Effector memory CD4-positive, alpha-beta T cell (primary cell): ENCODE data around the gene HOXA13.
A peak's percentile ranks its signal among the peaks of the same experiment; 100 is the strongest.

Experiments
- DNase-seq, 3 donors: peaks; one replicate each; pipeline ENCODE4 v3.0.0-alpha.2; 2020
- H3K27ac ChIP-seq: 2 replicates; pipeline ENCODE4 v1.7.0; 2013; ENCODE audit warnings: mild to moderate bottlenecking, low read length, moderate library complexity; ENCODE audit not compliant: insufficient read depth, poor library complexity, severe bottlenecking
- H3K27me3 ChIP-seq: replicated peaks from 2 replicates; pipeline ENCODE4 v1.7.0; 2013; ENCODE audit warnings: mild to moderate bottlenecking, low read length; ENCODE audit not compliant: insufficient read depth, control insufficient read depth, poor library complexity, severe bottlenecking
- H3K36me3 ChIP-seq: 2 replicates; pipeline ENCODE4 v1.7.0; 2013; ENCODE audit warnings: mild to moderate bottlenecking, low read length, moderate library complexity; ENCODE audit not compliant: control insufficient read depth, insufficient read depth
- H3K4me1 ChIP-seq: 2 replicates; pipeline ENCODE4 v1.7.0; 2013; ENCODE audit warnings: low read length, mild to moderate bottlenecking; ENCODE audit not compliant: control insufficient read depth, insufficient read depth, poor library complexity, severe bottlenecking
- H3K4me3 ChIP-seq: 2 replicates; pipeline ENCODE4 v1.7.0; 2013; ENCODE audit warnings: low read length, low read depth, mild to moderate bottlenecking; ENCODE audit not compliant: insufficient read depth, poor library complexity, severe bottlenecking
- H3K9me3 ChIP-seq: 2 replicates; pipeline ENCODE4 v1.7.0; 2013; ENCODE audit warnings: mild to moderate bottlenecking, low read length, moderate library complexity; ENCODE audit not compliant: control insufficient read depth

The HOXA13 gene

GRCh38 chr7:27172823-27173510, 26.9 kb downstream of the HOXA13 start:
- H3K36me3 ChIP-seq, result no peaks in the 10 kb centered on the region
- no peak for DNase-seq
- peak overlapping the region; percentile 40 for H3K4me3 ChIP-seq
- peaks cover 84% of the 10 kb centered on the region for H3K27me3 ChIP-seq
- peaks cover 37% of the 10 kb centered on the region for H3K4me1 ChIP-seq
- no peaks in the 10 kb centered on the region for H3K9me3 ChIP-seq
- no peak overlapping the region for H3K27ac ChIP-seq

- H3K4me1 ChIP-seq, result peaks cover 37% of the 10 kb centered on the region
- no peaks in the 10 kb centered on the region for H3K36me3 ChIP-seq
- no peak for DNase-seq
- H3K9me3 ChIP-seq, result no peaks in the 10 kb centered on the region
- H3K27me3 ChIP-seq, result peaks cover 89% of the 10 kb centered on the region
- H3K27ac ChIP-seq, result no peak overlapping the region
- peak overlapping the region; percentile 40 for H3K4me3 ChIP-seq
These were observed 27.5 kb downstream of the HOXA13 start for GRCh38 chr7:27172315-27172774.

- Histone ChIP-seq H3K4me1 (peaks cover 37% of the 10 kb centered on the region), H3K9me3 (no peaks in the 10 kb centered on the region), H3K27ac (no peak overlapping the region), H3K36me3 (no peaks in the 10 kb centered on the region), H3K27me3 (peaks cover 93% of the 10 kb centered on the region), H3K4me3 (no peak overlapping the region)
- no peak for DNase-seq
These were observed 28.1 kb downstream of the HOXA13 start for GRCh38 chr7:27171637-27172314.

- Histone ChIP-seq H3K4me1 (peaks cover 39% of the 10 kb centered on the region), H3K36me3 (no peaks in the 10 kb centered on the region), H3K27me3 (peaks cover 98% of the 10 kb centered on the region), H3K9me3 (no peaks in the 10 kb centered on the region), H3K27ac (no peak overlapping the region), H3K4me3 (no peak overlapping the region)
- DNase-seq, result no peak
These were observed 28.6 kb downstream of the HOXA13 start for GRCh38 chr7:27171325-27171636.

GRCh38 chr7:27170426-27171324, 29.2 kb downstream of the HOXA13 start:
- Histone ChIP-seq H3K4me1 (peaks cover 45% of the 10 kb centered on the region), H3K36me3 (no peaks in the 10 kb centered on the region), H3K27ac (no peak overlapping the region), H3K27me3 (peaks cover 100% of the 10 kb centered on the region), H3K9me3 (no peaks in the 10 kb centered on the region), H3K4me3 (no peak overlapping the region)
- DNase-seq, result no peak

- no peak for DNase-seq
- Histone ChIP-seq H3K9me3 (no peaks in the 10 kb centered on the region), H3K36me3 (no peaks in the 10 kb centered on the region), H3K27ac (no peak overlapping the region), H3K4me1 (peaks cover 53% of the 10 kb centered on the region), H3K4me3 (no peak overlapping the region), H3K27me3 (peaks cover 100% of the 10 kb centered on the region)
These were observed 30.0 kb downstream of the HOXA13 start for GRCh38 chr7:27169658-27170425.

- no peak for DNase-seq
- H3K36me3 ChIP-seq, result no peaks in the 10 kb centered on the region
- no peak overlapping the region for H3K4me3 ChIP-seq
- H3K9me3 ChIP-seq, result no peaks in the 10 kb centered on the region
- H3K27ac ChIP-seq, result no peak overlapping the region
- peaks cover 47% of the 10 kb centered on the region for H3K4me1 ChIP-seq
- H3K27me3 ChIP-seq, result peaks cover 100% of the 10 kb centered on the region
These were observed 31.5 kb downstream of the HOXA13 start for GRCh38 chr7:27168265-27168947.

GRCh38 chr7:27167916-27168264, 32.0 kb downstream of the HOXA13 start:
- Histone ChIP-seq H3K36me3 (no peaks in the 10 kb centered on the region), H3K27me3 (peaks cover 97% of the 10 kb centered on the region), H3K27ac (no peak overlapping the region), H3K9me3 (no peaks in the 10 kb centered on the region), H3K4me3 (no peak overlapping the region), H3K4me1 (peaks cover 42% of the 10 kb centered on the region)
- no peak for DNase-seq
